Neuronal stem cell (in vitro differentiated cells): ENCODE results near the gene SCN8A.

ENCODE experiments used
- DNase-seq: peaks from one replicate; pipeline ENCODE4 v3.0.0-alpha.2; 2013; ENCODE audit warnings: low spot score
- H2AFZ ChIP-seq: one replicate; pipeline ENCODE4 v1.6.1; 2013; ENCODE audit warnings: mild to moderate bottlenecking, low read length, inconsistent platforms
- H2AK5ac ChIP-seq: 2 replicates; pipeline ENCODE4 v1.6.1; 2013; ENCODE audit warnings: low read depth, mild to moderate bottlenecking, inconsistent platforms, low read length, moderate library complexity, mixed read lengths
- H2BK120ac ChIP-seq: 2 replicates; pipeline ENCODE4 v1.6.1; 2013; ENCODE audit warnings: low read depth, mild to moderate bottlenecking, inconsistent platforms, low read length, moderate library complexity, mixed read lengths
- H2BK12ac ChIP-seq: one replicate; pipeline ENCODE4 v1.6.1; 2013; ENCODE audit warnings: low read length, inconsistent platforms
- H2BK15ac ChIP-seq: 2 replicates; pipeline ENCODE4 v1.6.1; 2013; ENCODE audit warnings: mild to moderate bottlenecking, low read length, inconsistent platforms, mixed read lengths
- H2BK5ac ChIP-seq: one replicate; pipeline ENCODE4 v1.6.1; 2013; ENCODE audit warnings: inconsistent platforms, mild to moderate bottlenecking, low read length, moderate library complexity
- H3K14ac ChIP-seq: one replicate; pipeline ENCODE4 v1.6.1; 2013; ENCODE audit warnings: low read length, inconsistent platforms
- H3K18ac ChIP-seq: 2 replicates; pipeline ENCODE4 v1.6.1; 2013; ENCODE audit warnings: low read length, inconsistent platforms
- H3K23ac ChIP-seq: 2 replicates; pipeline ENCODE4 v1.6.1; 2013; ENCODE audit warnings: low read depth, mild to moderate bottlenecking, mixed read lengths, low read length, inconsistent platforms; ENCODE audit not compliant: poor library complexity
- H3K27ac ChIP-seq: replicated peaks from 3 replicates; pipeline ENCODE4 v1.5.1; 2013; ENCODE audit warnings: low read length, inconsistent platforms
- H3K27me3 ChIP-seq, 3 experiments: 2 replicates each; pipeline ENCODE4 v1.6.1; 2013; ENCODE audit warnings: low read length in 3 of 3, mild to moderate bottlenecking in 2 of 3, inconsistent platforms in 1 of 3, low read depth in 1 of 3, mixed read lengths in 1 of 3, moderate library complexity in 1 of 3; ENCODE audit not compliant: control insufficient read depth in 3 of 3, insufficient read depth in 3 of 3
- H3K36me3 ChIP-seq, 2 donors: replicated peaks in 1 of 2; 2 replicates each; pipeline ENCODE4 v1.6.1; 2013; ENCODE audit warnings: low read length in 2 of 2; ENCODE audit not compliant: control insufficient read depth in 2 of 2, insufficient read depth in 2 of 2
- H3K4ac ChIP-seq: 2 replicates; pipeline ENCODE4 v1.6.1; 2013; ENCODE audit warnings: inconsistent platforms, mild to moderate bottlenecking, low read length, moderate library complexity
- H3K4me1 ChIP-seq, 2 donors: 1 replicate in 1 of 2; 2 replicates in 1 of 2; pipeline ENCODE4 v1.6.1; 2013; ENCODE audit warnings: low read length in 2 of 2, low read depth in 1 of 2; ENCODE audit not compliant: control insufficient read depth in 2 of 2, insufficient read depth in 1 of 2
- H3K4me2 ChIP-seq: one replicate; pipeline ENCODE4 v1.6.1; 2013; ENCODE audit warnings: mild to moderate bottlenecking, low read length, inconsistent platforms; ENCODE audit not compliant: insufficient read depth, poor library complexity, severe bottlenecking
- H3K4me3 ChIP-seq, 2 donors: 2 replicates each; pipeline ENCODE4 v1.5.1; 2013; ENCODE audit warnings: low read length in 2 of 2, mild to moderate bottlenecking in 2 of 2, inconsistent platforms in 1 of 2, moderate library complexity in 1 of 2
- H3K79me1 ChIP-seq: one replicate; pipeline ENCODE4 v1.6.1; 2013; ENCODE audit warnings: low read depth, mild to moderate bottlenecking, inconsistent platforms, low read length, moderate library complexity
- H3K9ac ChIP-seq: one replicate; pipeline ENCODE4 v1.6.1; 2013; ENCODE audit warnings: mild to moderate bottlenecking, low read depth, low read length, inconsistent platforms; ENCODE audit not compliant: poor library complexity
- H3K9me3 ChIP-seq, 2 donors: replicated peaks in 1 of 2; 2 replicates each; pipeline versions ENCODE3 to v1.6.1; 2013; ENCODE audit warnings: low read length in 2 of 2, mild to moderate bottlenecking in 2 of 2, inconsistent platforms in 1 of 2, low read depth in 1 of 2, mixed read lengths in 1 of 2, moderate library complexity in 1 of 2; ENCODE audit not compliant: control insufficient read depth in 2 of 2, insufficient read depth in 1 of 2
- H4K8ac ChIP-seq: one replicate; pipeline ENCODE4 v1.6.1; 2013; ENCODE audit warnings: low read depth, mild to moderate bottlenecking, inconsistent platforms, low read length, moderate library complexity
- H4K91ac ChIP-seq: one replicate; pipeline ENCODE4 v1.6.1; 2013; ENCODE audit warnings: low read length, low read depth, mild to moderate bottlenecking, inconsistent platforms; ENCODE audit not compliant: poor library complexity
- WGBS, 2 donors: extraction: QIAGEN DNeasy Blood & Tissue Kit; methylation state at CpG; one replicate each; pipeline ENCODE4 v1.1.7; 2013; ENCODE audit warnings: missing lambda C conversion rate in 2 of 2, mixed read lengths in 1 of 2; ENCODE audit not compliant: insufficient read length in 2 of 2, insufficient replicate concordance in 1 of 2; ENCODE audit errors: extremely low coverage in 2 of 2; 5-methylcytosine and 5-hydroxymethylcytosine counted together

Gene SCN8A

DNA sequence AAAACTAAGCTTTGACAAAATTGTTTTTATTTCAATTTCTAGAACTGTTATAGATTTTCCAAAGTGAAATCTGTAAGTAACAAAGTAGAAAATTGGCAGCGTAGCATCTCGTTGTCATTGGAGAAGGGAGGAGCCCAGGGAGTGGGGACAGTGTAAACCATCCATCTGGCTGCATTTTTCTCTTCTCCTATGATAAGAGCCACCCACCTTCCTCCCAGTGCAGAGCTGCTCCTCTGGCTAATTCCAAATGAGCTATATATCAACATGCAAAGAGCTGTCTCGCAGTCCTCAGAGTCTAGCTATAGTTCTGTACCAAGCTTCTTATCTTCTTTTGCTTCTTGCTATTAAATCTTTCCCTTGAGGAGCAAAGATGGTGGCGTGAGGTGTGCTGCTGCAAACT lies 56.6 kb downstream of the SCN8A start:
- no peak overlapping the region for H4K8ac ChIP-seq
- H3K4me2 ChIP-seq, result no peak overlapping the region
- H3K14ac ChIP-seq, result no peak overlapping the region
- no peak for DNase-seq
- H3K23ac ChIP-seq, result no peak overlapping the region
- H2BK5ac ChIP-seq, result no peak overlapping the region
- H3K4me3 ChIP-seq, result no peak overlapping the region
- H3K27me3 ChIP-seq, result no peaks in the 10 kb centered on the region
- H3K27ac ChIP-seq, result no peak overlapping the region
- no peaks in the 10 kb centered on the region for H3K79me1 ChIP-seq
- H2BK120ac ChIP-seq, result no peak overlapping the region
- H3K4ac ChIP-seq, result no peak overlapping the region
- H3K4me1 ChIP-seq, result no peaks in the 10 kb centered on the region
- H2AFZ ChIP-seq, result no peak overlapping the region
- no peak overlapping the region for H2AK5ac ChIP-seq
- H3K18ac ChIP-seq, result no peak overlapping the region
- peaks cover 1 to 17% of the 10 kb centered on the region in 2 donors for H3K9me3 ChIP-seq
- H2BK12ac ChIP-seq, result no peak overlapping the region
- WGBS, 2 donors, result no CpG with 5 or more reads among the region's 4 CpGs
- H2BK15ac ChIP-seq, result no peak overlapping the region
- no peaks in the 10 kb centered on the region for H3K36me3 ChIP-seq
- no peak overlapping the region for H3K9ac ChIP-seq
- H4K91ac ChIP-seq, result no peak overlapping the region

DNA sequence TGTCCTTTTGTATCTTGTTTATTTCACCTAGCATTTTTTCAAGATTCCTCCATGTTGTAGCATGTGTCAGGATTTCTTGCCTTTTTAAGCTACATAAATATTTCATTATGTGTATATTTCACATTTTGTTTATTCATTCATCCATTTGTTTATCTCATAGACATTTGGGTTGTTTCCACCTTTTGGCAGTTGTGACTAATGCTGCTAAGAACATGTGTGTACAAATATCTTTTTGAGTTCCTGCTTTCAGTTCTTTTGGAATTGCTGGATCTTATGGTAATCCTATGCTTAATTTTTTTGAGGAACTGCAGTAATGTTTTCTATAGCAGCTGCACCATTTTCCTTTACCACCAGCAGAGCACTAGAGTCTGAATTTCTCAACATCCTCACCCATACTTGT lies 62.4 kb downstream of the SCN8A start:
- H3K36me3 ChIP-seq, result no peaks in the 10 kb centered on the region
- no peak overlapping the region for H3K23ac ChIP-seq
- no peak overlapping the region for H3K18ac ChIP-seq
- H3K9ac ChIP-seq, result no peak overlapping the region
- no peak overlapping the region for H2BK120ac ChIP-seq
- no peak overlapping the region for H4K91ac ChIP-seq
- H3K79me1 ChIP-seq, result no peaks in the 10 kb centered on the region
- no peak overlapping the region for H3K4me3 ChIP-seq
- no peak overlapping the region for H2AFZ ChIP-seq
- H3K4me2 ChIP-seq, result no peak overlapping the region
- H3K27ac ChIP-seq, result no peak overlapping the region
- no peak overlapping the region for H4K8ac ChIP-seq
- no peak overlapping the region for H2BK12ac ChIP-seq
- no peak overlapping the region for H3K14ac ChIP-seq
- DNase-seq, result no peak
- no peak overlapping the region for H2AK5ac ChIP-seq
- no peaks in the 10 kb centered on the region for H3K4me1 ChIP-seq
- H3K4ac ChIP-seq, result no peak overlapping the region
- no peaks in the 10 kb centered on the region for H3K27me3 ChIP-seq
- H3K9me3 ChIP-seq, result peaks cover 0 to 21% of the 10 kb centered on the region in 2 donors
- no peak overlapping the region for H2BK5ac ChIP-seq
- H2BK15ac ChIP-seq, result no peak overlapping the region

DNA sequence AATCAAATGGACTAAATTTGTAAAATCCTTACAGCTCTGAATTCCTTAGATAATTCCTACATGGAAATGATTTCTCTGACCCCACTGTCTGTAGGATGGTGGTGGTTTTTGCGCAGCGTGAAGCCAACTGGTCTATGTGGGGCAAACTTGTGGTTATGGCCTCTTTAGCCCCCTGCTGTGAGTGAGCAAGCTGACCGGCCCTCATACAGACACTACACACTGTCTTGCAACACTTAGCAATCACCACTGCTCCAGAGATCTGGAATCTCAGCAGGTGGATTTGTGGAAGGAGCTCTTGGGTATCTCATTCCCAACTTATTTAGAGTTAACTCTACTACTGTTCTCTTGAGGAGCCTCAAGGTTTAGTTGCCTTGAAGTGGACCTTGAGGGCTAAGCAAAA lies 70.2 kb downstream of the SCN8A start:
- no peak overlapping the region for H2BK12ac ChIP-seq
- H3K9me3 ChIP-seq, result peaks cover 0 to 18% of the 10 kb centered on the region in 2 donors
- no peak overlapping the region for H3K27ac ChIP-seq
- H4K91ac ChIP-seq, result no peak overlapping the region
- no peak overlapping the region for H2BK5ac ChIP-seq
- no peak overlapping the region for H4K8ac ChIP-seq
- DNase-seq, result no peak
- H3K27me3 ChIP-seq, result no peaks in the 10 kb centered on the region
- peaks cover 0 to 30% of the 10 kb centered on the region in 2 donors for H3K36me3 ChIP-seq
- H3K79me1 ChIP-seq, result no peaks in the 10 kb centered on the region
- no peak overlapping the region for H3K4ac ChIP-seq
- H2BK15ac ChIP-seq, result no peak overlapping the region
- H3K14ac ChIP-seq, result no peak overlapping the region
- no peak overlapping the region for H3K4me2 ChIP-seq
- WGBS, 2 donors, result no CpG with 5 or more reads among the region's 3 CpGs
- H3K23ac ChIP-seq, result no peak overlapping the region
- H3K18ac ChIP-seq, result no peak overlapping the region
- H3K4me3 ChIP-seq, result no peak overlapping the region
- no peak overlapping the region for H2BK120ac ChIP-seq
- H2AFZ ChIP-seq, result no peak overlapping the region
- no peak overlapping the region for H2AK5ac ChIP-seq
- H3K9ac ChIP-seq, result no peak overlapping the region
- peaks cover 4 to 14% of the 10 kb centered on the region in 2 donors for H3K4me1 ChIP-seq

DNA sequence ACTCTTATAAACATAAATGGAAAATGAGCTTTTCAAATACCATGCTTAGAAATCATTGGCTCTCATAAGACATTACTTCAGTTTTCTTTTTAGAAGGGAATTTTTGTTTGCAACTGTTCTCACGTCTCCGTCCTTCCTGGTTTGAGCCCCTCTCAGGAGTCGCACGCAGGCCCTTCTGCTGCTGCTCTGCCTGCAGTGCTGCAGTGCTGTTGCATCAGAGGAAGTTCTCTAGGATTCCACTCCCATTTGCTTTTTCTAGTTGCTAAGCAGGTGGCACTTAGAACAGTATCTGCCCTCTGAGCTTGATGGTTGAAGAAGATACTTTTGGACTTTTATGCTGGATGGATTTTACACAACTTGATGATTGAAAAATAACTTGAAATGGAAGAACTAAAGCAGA lies 70.8 kb downstream of the SCN8A start:
- H2AFZ ChIP-seq, result no peak overlapping the region
- H3K9me3 ChIP-seq, result peaks cover 0 to 15% of the 10 kb centered on the region in 2 donors
- no peak overlapping the region for H2BK12ac ChIP-seq
- WGBS, 2 donors, result no CpG with 5 or more reads among the region's 4 CpGs
- no peak overlapping the region for H3K4ac ChIP-seq
- peaks cover 4 to 20% of the 10 kb centered on the region in 2 donors for H3K4me1 ChIP-seq
- no peak overlapping the region for H2BK120ac ChIP-seq
- H2AK5ac ChIP-seq, result no peak overlapping the region
- peaks cover 0 to 30% of the 10 kb centered on the region in 2 donors for H3K36me3 ChIP-seq
- H4K8ac ChIP-seq, result no peak overlapping the region
- H3K23ac ChIP-seq, result no peak overlapping the region
- no peak overlapping the region for H3K9ac ChIP-seq
- no peak overlapping the region for H3K4me3 ChIP-seq
- H2BK5ac ChIP-seq, result no peak overlapping the region
- no peak for DNase-seq
- no peak overlapping the region for H3K18ac ChIP-seq
- H3K27me3 ChIP-seq, result no peaks in the 10 kb centered on the region
- H4K91ac ChIP-seq, result no peak overlapping the region
- H2BK15ac ChIP-seq, result no peak overlapping the region
- no peak overlapping the region for H3K27ac ChIP-seq
- no peaks in the 10 kb centered on the region for H3K79me1 ChIP-seq
- H3K14ac ChIP-seq, result no peak overlapping the region
- no peak overlapping the region for H3K4me2 ChIP-seq
